Spleen (tissue), 11 donors: Measurements from ENCODE around the gene SUN1. TPM values are rescaled to one million over a fixed set of nuclear protein-coding genes. Genes with fewer than 3 reads are reported as not detected.
A peak's percentile ranks its signal among the peaks of the same experiment; 100 is the strongest.

Source experiments
- DNase-seq: peaks from one replicate; pipeline ENCODE4 v3.0.0-alpha.2; 2020
- H3K27ac ChIP-seq, 8 donors: fragments of 200-600 bp; sonication (generic) in 7 of 8; 1 replicate in 4 of 8; 2 replicates in 4 of 8; pipeline versions ENCODE4 v1.5.0 to v1.8.0; 2016 to 2021; ENCODE audit warnings: inconsistent platforms in 4 of 8, mild to moderate bottlenecking in 4 of 8, moderate library complexity in 1 of 8
- H3K27me3 ChIP-seq, 7 donors: fragments of 200-600 bp; sonication (generic) in 6 of 7; replicated peaks in 1 of 7; 1 replicate in 4 of 7; 2 replicates in 3 of 7; pipeline versions ENCODE4 v1.5.0 to v1.8.0; 2016 to 2021; ENCODE audit warnings: inconsistent platforms in 3 of 7, mild to moderate bottlenecking in 1 of 7
- H3K36me3 ChIP-seq, 6 donors: fragments of 200-600 bp; sonication (generic) in 5 of 6; 1 replicate in 4 of 6; 2 replicates in 2 of 6; pipeline versions ENCODE4 v1.5.0 to v1.8.0; 2016 to 2021; ENCODE audit warnings: inconsistent platforms in 2 of 6
- H3K4me1 ChIP-seq, 6 donors: fragments of 200-600 bp; sonication (generic) in 5 of 6; 1 replicate in 3 of 6; 2 replicates in 3 of 6; pipeline versions ENCODE4 v1.5.0 to v1.8.0; 2016 to 2021; ENCODE audit warnings: inconsistent platforms in 3 of 6
- H3K4me3 ChIP-seq, 8 donors: fragments of 200-600 bp; sonication (generic) in 7 of 8; 1 replicate in 4 of 8; 2 replicates in 4 of 8; pipeline versions ENCODE4 v1.5.0 to v1.8.0; 2016 to 2021; ENCODE audit warnings: inconsistent platforms in 4 of 8, mild to moderate bottlenecking in 4 of 8, moderate library complexity in 2 of 8
- H3K9me3 ChIP-seq, 8 donors: fragments of 200-600 bp; sonication (generic) in 7 of 8; 1 replicate in 4 of 8; 2 replicates in 4 of 8; pipeline versions ENCODE4 v1.5.0 to v1.8.0; 2016 to 2021; ENCODE audit warnings: inconsistent platforms in 4 of 8
- CTCF ChIP-seq, 11 experiments: fragments of 200-600 bp in 7 of 11; fragments of 450-650 bp in 4 of 11; sonication (generic) in 4 of 11; IDR thresholded peaks in 8 of 11; conservative IDR thresholded peaks in 3 of 11; 1 replicate in 7 of 11; 2 replicates in 4 of 11; pipeline versions ENCODE4 v1.4.0 to v1.8.0; 2016 to 2021; ENCODE audit warnings: antibody characterized with exemption in 11 of 11, inconsistent platforms in 4 of 11, mild to moderate bottlenecking in 1 of 11
- POLR2A ChIP-seq, 3 donors: fragments of 450-650 bp; IDR thresholded peaks; one replicate each; pipeline ENCODE4 v1.5.1; 2017; ENCODE audit warnings: antibody characterized with exemption in 3 of 3, mild to moderate bottlenecking in 1 of 3
- POLR2AphosphoS5 ChIP-seq, 3 donors: sonication (generic); formaldehyde crosslinking; IDR thresholded peaks; one replicate each; pipeline ENCODE4 v1.5.1; 2017; ENCODE audit warnings: antibody characterized with exemption in 3 of 3
- WGBS, 5 donors: extraction: QIAGEN DNeasy Blood & Tissue Kit in 3 of 5; methylation state at CpG; one replicate each; pipeline versions ENCODE4 v1.1.5 to v1.1.7; 2013 to 2018; 5-methylcytosine and 5-hydroxymethylcytosine counted together
- intact Hi-C: fragments of 100-400 bp; cut with DNase I; formaldehyde crosslinking; loops from one replicate; pipeline ENCODE4 v1.15.0; 2023; ENCODE audit warnings: low total_unique reads
- polyA plus RNA-seq, 3 donors: library from polyadenylated mRNA; stranded (reverse); fragments of 200-250 nt; gene quantifications; one replicate each; pipeline ENCODE4 v1.2.1, GENCODE V29; 2013
- total RNA-seq, 7 donors: library from RNA; depleted of rRNA in 3 of 7; stranded (reverse); fragments of >200 nt in 3 of 7; fragmentation: NEBNext Ultra II Directional in 4 of 7; extraction: Animal tissue kit (Norgen Biotek cat#: 25700) in 4 of 7; gene quantifications; one replicate each; pipeline versions ENCODE4 v1.1.0 to v1.2.1, GENCODE V29; 2016 to 2021
- donor health status: healthy with polysubstance abuse.
- donor health status: DM: no; HTN: no; CAD: no; lungs with moderate emphysema.
- donor health status: DM: no; HTN: no; CAD: no.
- donor health status: Bipolar disorder and iron deficiency.
- donor health status: healthy.
- donor health status: DM: no; HTN: no; CAD: no.
- donor health status: DM: yes; HTN: yes; CAD: no.

The SUN1 gene
- total and polyA plus RNA-seq, 10 donors: 33.2 to 181 (median 135) TPM

GRCh38 chr7:897771-898376 is 65.6 kb downstream of the SUN1 start:
- TF ChIP-seq POLR2AphosphoS5 (IDR thresholded peaks at IDR 0.05) (peak; percentile 66 to 72 (median 71)), POLR2A (IDR thresholded peaks at IDR 0.05) (no peak), CTCF (IDR thresholded peaks at IDR 0.05 in 8 of 11, conservative IDR thresholded peaks at IDR 0.05 in 3 of 11) (no peak)
- WGBS, 5 donors: 62 to 80% (median 70%) methylated on average over 14 to 27 of the region's 27 CpGs
- peak; percentile 79 for DNase-seq
- Histone ChIP-seq H3K27me3 (peaks cover 0 to 5% (median 0%) of the 10 kb centered on the region in 7 donors), H3K9me3 (no peaks in the 10 kb centered on the region), H3K36me3 (peaks cover 0 to 85% (median 54%) of the 10 kb centered on the region in 6 donors), H3K4me3 (no peak overlapping the region), H3K4me1 (peaks cover 0 to 40% (median 19%) of the 10 kb centered on the region in 6 donors), H3K27ac (peak overlapping the region in 4 of 8 donors; percentile 31 to 50 (median 36))
- intact Hi-C loops: no loop called here

DNA sequence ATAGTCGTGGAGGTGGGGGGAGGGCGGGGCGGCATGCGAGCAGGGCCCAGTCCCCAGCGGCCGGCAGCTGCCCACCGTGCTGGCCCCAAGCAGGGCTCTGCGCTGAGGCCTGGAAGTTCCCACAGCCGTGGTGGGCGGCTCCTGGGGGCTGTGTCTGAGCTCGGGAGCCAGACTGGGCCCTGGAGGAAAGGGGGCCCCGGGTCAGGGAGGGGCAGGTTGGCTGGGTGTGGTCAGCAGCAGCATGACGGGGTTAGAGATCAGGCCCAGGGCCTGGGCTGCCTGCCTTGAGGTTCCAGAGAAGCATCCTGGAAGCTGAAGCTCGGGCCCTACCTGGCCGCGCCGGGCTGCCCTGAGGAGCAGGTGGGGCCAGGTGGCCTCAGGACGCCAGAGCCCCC is 66.2 kb downstream of the SUN1 start:
- Histone ChIP-seq H3K36me3 (peaks cover 0 to 83% (median 53%) of the 10 kb centered on the region in 6 donors), H3K4me1 (peaks cover 0 to 40% (median 19%) of the 10 kb centered on the region in 6 donors), H3K9me3 (no peaks in the 10 kb centered on the region), H3K27ac (peak overlapping the region in 3 of 8 donors; percentile 32 to 50 (median 39)), H3K4me3 (no peak overlapping the region), H3K27me3 (peaks cover 0 to 5% (median 0%) of the 10 kb centered on the region in 7 donors)
- no peak for TF ChIP-seq POLR2AphosphoS5 (IDR thresholded peaks at IDR 0.05)
- no peak for TF ChIP-seq POLR2A (IDR thresholded peaks at IDR 0.05)
- TF ChIP-seq CTCF (IDR thresholded peaks at IDR 0.05 in 8 of 11, conservative IDR thresholded peaks at IDR 0.05 in 3 of 11): no peak
- intact Hi-C loops: no loop called here
- no peak for DNase-seq
- WGBS, 5 donors: 78 to 87% (median 83%) methylated on average over 2 to 18 of the region's 18 CpGs

DNA sequence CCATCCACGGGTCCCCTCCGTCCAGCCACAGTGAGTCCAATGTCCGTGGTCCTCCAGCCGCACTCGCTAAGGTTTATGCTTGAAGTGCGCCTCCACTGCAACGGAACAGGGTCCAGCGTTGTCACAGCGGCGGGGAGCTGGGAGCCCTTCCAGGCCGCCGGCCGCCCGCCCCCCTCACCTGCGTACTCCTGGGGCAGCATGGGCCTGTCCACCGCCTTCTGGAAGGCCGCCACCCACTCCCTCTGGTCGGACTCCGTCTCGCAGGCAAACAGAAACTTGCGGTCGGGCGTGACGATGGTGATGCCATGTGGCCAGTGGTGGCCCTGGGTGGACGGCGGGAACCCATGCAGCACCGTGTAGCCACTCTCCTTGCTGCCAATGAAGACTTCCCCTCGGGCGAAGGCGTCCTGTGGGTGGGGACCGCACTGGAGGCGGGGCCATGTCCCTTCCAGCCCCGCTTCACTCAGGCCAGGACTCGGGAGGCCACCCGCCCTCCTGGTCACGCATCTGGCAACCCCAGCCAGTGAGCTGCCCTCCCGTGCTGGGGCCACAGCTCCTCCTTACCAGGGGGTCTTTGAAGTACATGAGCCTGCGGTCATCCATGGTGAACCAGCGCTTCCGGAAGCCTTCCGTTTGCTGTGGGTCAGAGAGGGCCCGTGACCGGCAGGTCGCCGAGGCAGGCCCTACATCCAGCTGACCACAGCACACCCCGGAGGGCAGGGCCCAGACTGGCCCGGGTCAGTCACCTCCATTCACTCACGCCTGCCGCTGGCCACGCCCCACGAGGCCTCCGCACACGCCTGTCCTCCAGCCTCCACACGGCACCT is 66.8 kb downstream of the SUN1 start:
- H3K9me3 ChIP-seq: no peaks in the 10 kb centered on the region
- H3K27me3 ChIP-seq: peaks cover 0 to 9% (median 0%) of the 10 kb centered on the region in 7 donors
- H3K4me1 ChIP-seq: peaks cover 0 to 42% (median 19%) of the 10 kb centered on the region in 6 donors
- peaks cover 0 to 83% (median 47%) of the 10 kb centered on the region in 6 donors for H3K36me3 ChIP-seq
- intact Hi-C loops: no loop called here
- TF ChIP-seq CTCF (IDR thresholded peaks at IDR 0.05 in 8 of 11, conservative IDR thresholded peaks at IDR 0.05 in 3 of 11) (no peak), POLR2A (IDR thresholded peaks at IDR 0.05) (no peak), POLR2AphosphoS5 (IDR thresholded peaks at IDR 0.05) (peak in 2 of 3 donors; percentile 8 to 44)
- H3K27ac ChIP-seq: no peak overlapping the region
- DNase-seq: peak; percentile 76
- H3K4me3 ChIP-seq: no peak overlapping the region
- 88 to 94% (median 91%) methylated on average over 34 to 54 of the region's 54 CpGs for WGBS, 5 donors

DNA sequence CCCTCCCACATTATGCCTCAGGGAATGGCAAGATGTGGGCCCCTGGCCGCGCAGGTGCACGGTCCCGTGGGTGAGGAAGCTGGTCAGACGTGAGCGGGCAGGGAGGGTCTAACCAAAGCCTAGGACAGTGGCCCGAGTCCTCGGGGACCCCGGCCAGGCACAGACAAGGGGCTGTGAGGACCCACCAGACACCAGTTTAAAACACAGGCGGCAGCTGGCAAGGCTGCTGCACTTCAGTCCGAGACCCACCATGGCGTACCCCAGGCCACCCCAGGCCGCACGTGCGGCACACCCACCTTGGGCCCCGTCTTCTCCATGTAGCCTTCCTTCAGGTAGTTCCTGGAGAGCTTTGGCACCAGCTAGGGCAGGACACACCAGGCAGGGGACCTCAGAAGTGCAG is 67.5 kb downstream of the SUN1 start:
- Histone ChIP-seq H3K4me3 (no peak overlapping the region), H3K27me3 (peaks cover 0 to 16% (median 0%) of the 10 kb centered on the region in 7 donors), H3K4me1 (peaks cover 0 to 47% (median 19%) of the 10 kb centered on the region in 6 donors), H3K36me3 (peaks cover 0 to 83% (median 40%) of the 10 kb centered on the region in 6 donors), H3K27ac (no peak overlapping the region), H3K9me3 (no peaks in the 10 kb centered on the region)
- no peak for TF ChIP-seq POLR2A (IDR thresholded peaks at IDR 0.05)
- peak in 1 of 3 donors; percentile 17 for TF ChIP-seq POLR2AphosphoS5 (IDR thresholded peaks at IDR 0.05)
- no peak for TF ChIP-seq CTCF (IDR thresholded peaks at IDR 0.05 in 8 of 11, conservative IDR thresholded peaks at IDR 0.05 in 3 of 11)
- WGBS, 5 donors: 90 to 97% (median 95%) methylated on average over 16 of the region's 16 CpGs
- intact Hi-C loops: loop anchor here (10.0 kb wide), 1 partner anchor 55 kb away; the partner anchor contains the start of gene ADAP1
- no peak for DNase-seq
